Activated CD8-positive, alpha-beta memory T cell treated with anti-CD3 and anti-CD28 coated beads, Interleukin-2, amount 50 U/mL, for 1 hour (primary cell): ENCODE data around the gene NTM.
"Not testable (repeated sequence)": the region's sequence is repeated elsewhere in the genome, so short reads cannot be mapped to it uniquely, and the experiment has no call there.

ENCODE experiments used
- DNase-seq: peaks from one replicate; pipeline ENCODE4 v3.0.0-alpha.2; 2020; ENCODE audit errors: extremely low read depth

The NTM gene

GRCh38 chr11:132347156-132348090, 977.0 kb downstream of the NTM start:
- DNase-seq = no peak

- DNase-seq = no peak
These were observed 979.7 kb downstream of the NTM start for GRCh38 chr11:132349811-132350733.

- no peak for DNase-seq
These were observed 980.6 kb downstream of the NTM start for GRCh38 chr11:132351050-132351449.

GRCh38 chr11:132352497-132352896, 982.1 kb downstream of the NTM start:
- no peak for DNase-seq

- no peak for DNase-seq
These were observed 982.8 kb downstream of the NTM start for GRCh38 chr11:132353255-132353654.

- DNase-seq = no peak
These were observed 987.6 kb downstream of the NTM start for GRCh38 chr11:132357811-132358572.

GRCh38 chr11:132358573-132358953, 988.1 kb downstream of the NTM start:
- DNase-seq = no peak

- DNase-seq = no peak
These were observed 990.7 kb downstream of the NTM start for GRCh38 chr11:132361011-132361550.

- no peak for DNase-seq
These were observed 995.2 kb downstream of the NTM start for GRCh38 chr11:132365650-132366049.

- no peak for DNase-seq
These were observed 996.9 kb downstream of the NTM start for GRCh38 chr11:132367293-132367692.

- not testable (repeated sequence) for DNase-seq
These were observed 999.7 kb downstream of the NTM start for GRCh38 chr11:132370114-132370513.

- DNase-seq = no peak
These were observed 1003.2 kb downstream of the NTM start for GRCh38 chr11:132373405-132374143.

GRCh38 chr11:132379540-132379939, 1009.1 kb downstream of the NTM start:
- no peak for DNase-seq
